ENCODE data around the gene ARFGEF2.
"Not testable (repeated sequence)": the region's sequence is repeated elsewhere in the genome, so short reads cannot be mapped to it uniquely, and the experiment has no call there.

GRCh38 chr20:48934966-48935365 lies 13.5 kb downstream of the ARFGEF2 start:
- not testable (repeated sequence) for TF ChIP-seq CTCF (IDR thresholded peaks at IDR 0.05 in 4 of 5, conservative IDR thresholded peaks at IDR 0.05 in 1 of 5); POLR2A (IDR thresholded peaks at IDR 0.05)

All from gastrocnemius medialis (tissue), 4 donors.